Caco-2 (cell line): Measurements from ENCODE around the gene CXXC1. TPM values are rescaled to one million over a fixed set of nuclear protein-coding genes. Genes with fewer than 3 reads are reported as not detected.
"Not testable (repeated sequence)": the region's sequence is repeated elsewhere in the genome, so short reads cannot be mapped to it uniquely, and the experiment has no call there.

ENCODE experiments used
- BruUV-seq: library from RNA; stranded (reverse); fragments of 400-500 nt; replicated peaks from 2 replicates; lab custom pipeline; 2021; lab: Mats Ljungman, UMichigan
- CTCF ChIA-PET: fragments of 300-600 bp; sonication (Branson Sonifier 250); formaldehyde crosslinking; loops from one replicate; lab custom pipeline; 2022; ENCODE audit warnings: antibody characterized with exemption; lab: Charles Lee
- POLR2A ChIA-PET: fragments of 300-600 bp; sonication (Branson Sonifier 250); formaldehyde crosslinking; loops from one replicate; lab custom pipeline; 2022; ENCODE audit warnings: antibody characterized with exemption; lab: Charles Lee
- DNase-seq, 2 experiments: peaks; one replicate each; pipeline versions ENCODE4 v3.0.0 to v3.0.0-alpha.2; 2020 to 2022
- H3K27me3 ChIP-seq: replicated peaks from 2 replicates; pipeline ENCODE4 v1.6.0; 2011; ENCODE audit warnings: low read length; ENCODE audit not compliant: control insufficient read depth, insufficient read depth
- H3K36me3 ChIP-seq: 2 replicates; pipeline ENCODE4 v1.5.1; 2011; ENCODE audit warnings: low read length; ENCODE audit not compliant: control insufficient read depth, insufficient read depth
- H3K4me1 ChIP-seq: fragments of 250-450 bp; sonication (Bioruptor Pico); 2 replicates; pipeline ENCODE4 v1.5.1; 2020; ENCODE audit warnings: mild to moderate bottlenecking
- H3K4me3 ChIP-seq: 2 replicates; pipeline ENCODE4 v1.5.1; 2011; ENCODE audit warnings: low read depth, mild to moderate bottlenecking, control low read depth, low read length
- H3K9me3 ChIP-seq: fragments of 250-450 bp; sonication (Bioruptor Pico); 2 replicates; pipeline ENCODE4 v1.5.1; 2020; ENCODE audit warnings: mild to moderate bottlenecking, moderate library complexity
- H3K27ac Mint-ChIP-seq: one replicate; pipeline ENCODE4 v1.8.0; 2022; ENCODE audit warnings: mixed read lengths; ENCODE audit not compliant: unreplicated experiment
- H3K27me3 Mint-ChIP-seq: one replicate; pipeline ENCODE4 v1.8.0; 2022; ENCODE audit warnings: mixed read lengths; ENCODE audit not compliant: insufficient read depth, unreplicated experiment
- H3K36me3 Mint-ChIP-seq: one replicate; pipeline ENCODE4 v1.8.0; 2022; ENCODE audit warnings: mild to moderate bottlenecking, mixed read lengths; ENCODE audit not compliant: insufficient read depth, unreplicated experiment
- H3K4me1 Mint-ChIP-seq: one replicate; pipeline ENCODE4 v1.8.0; 2022; ENCODE audit warnings: low read depth, mixed read lengths; ENCODE audit not compliant: unreplicated experiment
- H3K4me3 Mint-ChIP-seq: one replicate; pipeline ENCODE4 v1.8.0; 2022; ENCODE audit warnings: mild to moderate bottlenecking, moderate library complexity, mixed read lengths; ENCODE audit not compliant: unreplicated experiment
- H3K9me3 Mint-ChIP-seq: one replicate; pipeline ENCODE4 v1.8.0; 2022; ENCODE audit warnings: mixed read lengths; ENCODE audit not compliant: unreplicated experiment
- intact Hi-C: fragments of 100-400 bp; cut with micrococcal nuclease; formaldehyde crosslinking; loops from one replicate; pipeline ENCODE4 v1.10.0; 2022; ENCODE audit not compliant: unreplicated experiment
- total RNA-seq: library from RNA; stranded (reverse); gene quantifications from 2 replicates; pipeline ENCODE4 v1.2.3, GENCODE V29; 2022
- TF ChIP-seq, protein P1 (sequence below), 2 experiments: fragments of 200-600 bp in 1 of 2; IDR thresholded peaks; 1 replicate in 1 of 2; 2 replicates in 1 of 2; pipeline versions ENCODE4 v1.5.1 to v1.8.0; 2011 to 2022; ENCODE audit warnings: antibody characterized with exemption in 1 of 2, control low read depth in 1 of 2, inconsistent platforms in 1 of 2, low read depth in 1 of 2, low read length in 1 of 2, mild to moderate bottlenecking in 1 of 2, moderate library complexity in 1 of 2; ENCODE audit not compliant: insufficient read depth in 1 of 2, severe bottlenecking in 1 of 2, unreplicated experiment in 1 of 2

The CXXC1 gene
- total RNA-seq, 1 experiment from 2014 or later: 37.7 TPM

DNA sequence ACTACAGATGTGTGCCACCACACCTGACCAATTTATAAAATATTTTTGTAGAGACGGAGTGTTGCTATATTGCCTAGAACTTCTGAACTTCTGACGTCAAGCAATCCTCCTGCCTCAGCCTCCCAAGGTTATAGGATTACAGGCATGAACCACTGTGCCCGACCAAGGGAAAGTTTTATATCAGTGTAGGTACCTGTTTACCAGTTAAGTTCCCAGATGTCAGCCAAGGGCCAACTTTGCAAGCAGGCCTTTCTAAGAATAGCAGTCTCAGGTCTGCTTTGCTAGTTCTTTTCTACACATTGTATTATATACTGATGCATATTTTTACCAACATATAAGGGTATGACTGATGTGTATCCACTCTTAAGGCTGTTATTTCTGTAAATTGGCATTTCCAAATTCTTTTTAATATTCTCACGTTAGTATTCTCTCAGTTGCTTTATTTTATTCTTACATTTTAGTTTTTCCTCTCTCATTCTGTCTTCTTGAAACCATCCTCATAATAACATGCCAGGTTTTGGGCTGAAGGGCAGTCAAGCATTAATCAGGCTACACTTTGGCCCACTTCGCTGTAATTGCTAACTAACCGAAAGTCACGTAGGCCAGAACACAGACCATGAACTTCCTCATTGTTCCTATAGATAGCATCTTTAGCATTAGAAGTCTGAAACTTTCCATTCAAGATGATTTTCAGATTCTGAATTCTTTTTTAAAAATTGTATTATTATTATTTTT, 25.0 kb upstream of the CXXC1 start:
- H3K36me3 Mint-ChIP-seq: no peaks in the 10 kb centered on the region
- no peak overlapping the region for H3K4me3 Mint-ChIP-seq
- H3K4me1 Mint-ChIP-seq: no peaks in the 10 kb centered on the region
- CTCF ChIA-PET: no interaction called here
- Histone ChIP-seq H3K27me3 (no peaks in the 10 kb centered on the region), H3K4me1 (no peaks in the 10 kb centered on the region), H3K4me3 (no peak overlapping the region), H3K9me3 (no peaks in the 10 kb centered on the region), H3K36me3 (no peaks in the 10 kb centered on the region)
- intact Hi-C loops: no loop called here
- TF ChIP-seq, protein P1, sequence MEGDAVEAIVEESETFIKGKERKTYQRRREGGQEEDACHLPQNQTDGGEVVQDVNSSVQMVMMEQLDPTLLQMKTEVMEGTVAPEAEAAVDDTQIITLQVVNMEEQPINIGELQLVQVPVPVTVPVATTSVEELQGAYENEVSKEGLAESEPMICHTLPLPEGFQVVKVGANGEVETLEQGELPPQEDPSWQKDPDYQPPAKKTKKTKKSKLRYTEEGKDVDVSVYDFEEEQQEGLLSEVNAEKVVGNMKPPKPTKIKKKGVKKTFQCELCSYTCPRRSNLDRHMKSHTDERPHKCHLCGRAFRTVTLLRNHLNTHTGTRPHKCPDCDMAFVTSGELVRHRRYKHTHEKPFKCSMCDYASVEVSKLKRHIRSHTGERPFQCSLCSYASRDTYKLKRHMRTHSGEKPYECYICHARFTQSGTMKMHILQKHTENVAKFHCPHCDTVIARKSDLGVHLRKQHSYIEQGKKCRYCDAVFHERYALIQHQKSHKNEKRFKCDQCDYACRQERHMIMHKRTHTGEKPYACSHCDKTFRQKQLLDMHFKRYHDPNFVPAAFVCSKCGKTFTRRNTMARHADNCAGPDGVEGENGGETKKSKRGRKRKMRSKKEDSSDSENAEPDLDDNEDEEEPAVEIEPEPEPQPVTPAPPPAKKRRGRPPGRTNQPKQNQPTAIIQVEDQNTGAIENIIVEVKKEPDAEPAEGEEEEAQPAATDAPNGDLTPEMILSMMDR (IDR thresholded peaks at IDR 0.05; ENCODE audit: insufficient read depth in 1 of 2, low read depth in 1 of 2, low read length in 1 of 2, severe bottlenecking in 1 of 2, unreplicated experiment in 1 of 2): no peak
- H3K9me3 Mint-ChIP-seq: no peaks in the 10 kb centered on the region
- POLR2A ChIA-PET: no interaction called here
- no peak overlapping the region for H3K27ac Mint-ChIP-seq
- no peak for DNase-seq
- BruUV-seq: no TSS peak
- no peaks in the 10 kb centered on the region for H3K27me3 Mint-ChIP-seq

DNA sequence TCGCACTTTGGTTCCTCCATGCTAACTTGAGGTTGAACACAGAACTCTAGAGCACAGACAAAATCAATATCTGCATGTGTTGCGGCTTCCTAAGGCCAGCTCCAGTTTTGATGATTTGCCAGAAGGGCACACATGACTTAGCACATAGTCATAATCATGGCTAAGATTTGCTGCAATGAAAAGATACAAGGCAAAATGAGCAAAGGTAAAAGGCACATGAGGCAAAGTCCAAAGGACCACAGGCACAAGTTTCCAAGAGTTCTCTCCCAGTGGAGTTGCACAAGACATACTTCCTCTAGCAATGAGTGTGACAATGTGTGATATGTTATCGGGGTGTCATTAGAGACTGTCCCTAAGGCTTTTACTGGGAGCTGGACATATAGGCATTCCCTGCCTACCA, 24.2 kb upstream of the CXXC1 start:
- Mint-ChIP-seq H3K27me3 (no peaks in the 10 kb centered on the region), H3K9me3 (no peaks in the 10 kb centered on the region), H3K36me3 (no peaks in the 10 kb centered on the region), H3K27ac (no peak overlapping the region), H3K4me1 (no peaks in the 10 kb centered on the region), H3K4me3 (no peak overlapping the region)
- no peak for DNase-seq
- TF ChIP-seq, protein P1 (IDR thresholded peaks at IDR 0.05; ENCODE audit: insufficient read depth in 1 of 2, low read depth in 1 of 2, low read length in 1 of 2, severe bottlenecking in 1 of 2, unreplicated experiment in 1 of 2): no peak
- Histone ChIP-seq H3K27me3 (no peaks in the 10 kb centered on the region), H3K36me3 (no peaks in the 10 kb centered on the region), H3K4me1 (no peaks in the 10 kb centered on the region), H3K4me3 (no peak overlapping the region), H3K9me3 (no peaks in the 10 kb centered on the region)
- CTCF ChIA-PET: no interaction called here
- POLR2A ChIA-PET: no interaction called here
- intact Hi-C loops: no loop called here
- no TSS peak for BruUV-seq

DNA sequence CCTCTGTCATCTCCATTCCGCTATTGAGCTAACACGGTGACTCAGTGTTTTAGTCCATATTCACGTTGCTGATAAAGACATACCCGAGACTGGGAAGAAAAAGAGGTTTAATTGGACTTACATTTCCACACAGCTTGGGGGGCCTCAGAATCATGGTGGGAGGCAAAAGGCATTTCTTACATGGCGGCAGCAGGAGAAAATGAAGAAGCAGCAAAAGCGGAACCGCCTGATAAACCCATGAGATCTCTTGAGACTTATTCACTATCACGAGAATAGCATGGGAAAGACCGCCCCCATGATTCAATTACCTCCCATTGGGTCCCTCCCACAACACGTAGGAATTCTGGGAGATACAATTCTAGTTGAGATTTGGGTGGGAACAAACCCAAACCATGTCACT, 22.6 kb upstream of the CXXC1 start:
- Mint-ChIP-seq H3K9me3 (no peaks in the 10 kb centered on the region), H3K4me1 (no peaks in the 10 kb centered on the region), H3K36me3 (no peaks in the 10 kb centered on the region), H3K4me3 (no peak overlapping the region), H3K27me3 (no peaks in the 10 kb centered on the region), H3K27ac (no peak overlapping the region)
- H3K27me3 ChIP-seq: no peaks in the 10 kb centered on the region
- ChIA-PET POLR2A (no interaction called here), CTCF (no interaction called here)
- TF ChIP-seq, protein P1 (IDR thresholded peaks at IDR 0.05; ENCODE audit: insufficient read depth in 1 of 2, low read depth in 1 of 2, low read length in 1 of 2, severe bottlenecking in 1 of 2, unreplicated experiment in 1 of 2): no peak
- no peaks in the 10 kb centered on the region for H3K36me3 ChIP-seq
- no peak for DNase-seq
- no peaks in the 10 kb centered on the region for H3K9me3 ChIP-seq
- H3K4me3 ChIP-seq: no peak overlapping the region
- no peaks in the 10 kb centered on the region for H3K4me1 ChIP-seq
- no TSS peak for BruUV-seq
- intact Hi-C loops: no loop called here

DNA sequence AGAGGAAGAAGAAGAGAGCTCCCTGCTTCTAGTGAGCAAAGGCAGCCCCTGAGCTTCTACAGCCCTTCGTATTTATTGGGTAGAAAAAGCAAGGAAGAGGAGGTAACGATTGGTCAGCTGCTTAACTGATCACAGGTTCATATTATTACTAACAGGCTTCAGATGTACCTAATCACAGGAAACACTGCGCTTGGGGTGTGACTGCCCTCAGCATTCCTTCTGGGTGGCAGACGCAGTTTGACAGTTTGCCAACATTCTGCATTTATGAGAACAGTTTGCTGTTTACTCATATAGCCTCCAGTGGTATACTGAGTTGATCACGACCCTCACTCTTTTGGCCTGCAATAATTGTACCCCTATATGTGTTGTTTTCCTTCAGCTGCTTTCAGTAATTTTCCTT, 21.4 kb upstream of the CXXC1 start:
- H3K4me3 ChIP-seq, BruUV-seq, H3K4me3 Mint-ChIP-seq, DNase-seq, H3K27me3 ChIP-seq, H3K36me3 Mint-ChIP-seq, H3K27me3 Mint-ChIP-seq, H3K9me3 Mint-ChIP-seq, H3K9me3 ChIP-seq, POLR2A ChIA-PET, CTCF ChIA-PET, H3K27ac Mint-ChIP-seq, intact Hi-C loops, H3K4me1 ChIP-seq, H3K4me1 Mint-ChIP-seq, H3K36me3 ChIP-seq: not testable (repeated sequence)
